Astrocyte of the cerebellum (primary cell): ENCODE results near the gene LIPC.

Experiments used
- DNase-seq: peaks from one replicate; pipeline ENCODE4 v3.0.0-alpha.2; 2011; ENCODE audit warnings: low read depth
- H3K4me3 ChIP-seq: 2 replicates; pipeline ENCODE4 v1.5.1; 2011; ENCODE audit warnings: mild to moderate bottlenecking, low read depth, low read length, moderate library complexity
- in situ Hi-C: cut with HindIII; loops from 2 replicates; pipeline ENCODE4 v1.10.0; 2017; ENCODE audit warnings: low sequenced_read_pairs
- TF ChIP-seq, protein P1 (sequence below): IDR thresholded peaks from 2 replicates; pipeline ENCODE4 v1.5.1; 2012; ENCODE audit warnings: low read length, low read depth, moderate library complexity, mild to moderate bottlenecking; ENCODE audit errors: missing control alignments

The LIPC gene

DNA sequence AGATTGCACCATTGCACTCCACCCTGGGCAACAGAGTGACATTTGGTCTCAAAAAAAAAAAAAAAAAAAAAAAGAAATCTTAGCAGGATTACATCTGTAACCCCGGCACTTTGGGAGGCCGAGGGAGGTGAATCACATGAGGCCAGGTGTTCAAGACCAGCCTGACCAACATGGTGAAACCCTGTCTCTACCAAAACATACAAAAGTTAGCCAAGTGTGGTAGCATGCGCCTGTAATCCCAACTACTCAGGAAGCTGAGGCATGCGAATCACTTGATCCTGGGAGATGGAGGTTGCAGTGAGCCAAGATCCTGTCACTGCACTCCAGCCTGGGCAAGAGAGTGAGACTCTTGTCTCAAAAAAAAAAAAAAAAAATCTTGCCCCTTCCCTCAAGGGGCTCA is 40.4 kb downstream of the LIPC start:
- TF ChIP-seq, protein P1, sequence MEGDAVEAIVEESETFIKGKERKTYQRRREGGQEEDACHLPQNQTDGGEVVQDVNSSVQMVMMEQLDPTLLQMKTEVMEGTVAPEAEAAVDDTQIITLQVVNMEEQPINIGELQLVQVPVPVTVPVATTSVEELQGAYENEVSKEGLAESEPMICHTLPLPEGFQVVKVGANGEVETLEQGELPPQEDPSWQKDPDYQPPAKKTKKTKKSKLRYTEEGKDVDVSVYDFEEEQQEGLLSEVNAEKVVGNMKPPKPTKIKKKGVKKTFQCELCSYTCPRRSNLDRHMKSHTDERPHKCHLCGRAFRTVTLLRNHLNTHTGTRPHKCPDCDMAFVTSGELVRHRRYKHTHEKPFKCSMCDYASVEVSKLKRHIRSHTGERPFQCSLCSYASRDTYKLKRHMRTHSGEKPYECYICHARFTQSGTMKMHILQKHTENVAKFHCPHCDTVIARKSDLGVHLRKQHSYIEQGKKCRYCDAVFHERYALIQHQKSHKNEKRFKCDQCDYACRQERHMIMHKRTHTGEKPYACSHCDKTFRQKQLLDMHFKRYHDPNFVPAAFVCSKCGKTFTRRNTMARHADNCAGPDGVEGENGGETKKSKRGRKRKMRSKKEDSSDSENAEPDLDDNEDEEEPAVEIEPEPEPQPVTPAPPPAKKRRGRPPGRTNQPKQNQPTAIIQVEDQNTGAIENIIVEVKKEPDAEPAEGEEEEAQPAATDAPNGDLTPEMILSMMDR: no peak
- in situ Hi-C loops: no loop called here
- DNase-seq: no peak
- no peak overlapping the region for H3K4me3 ChIP-seq

DNA sequence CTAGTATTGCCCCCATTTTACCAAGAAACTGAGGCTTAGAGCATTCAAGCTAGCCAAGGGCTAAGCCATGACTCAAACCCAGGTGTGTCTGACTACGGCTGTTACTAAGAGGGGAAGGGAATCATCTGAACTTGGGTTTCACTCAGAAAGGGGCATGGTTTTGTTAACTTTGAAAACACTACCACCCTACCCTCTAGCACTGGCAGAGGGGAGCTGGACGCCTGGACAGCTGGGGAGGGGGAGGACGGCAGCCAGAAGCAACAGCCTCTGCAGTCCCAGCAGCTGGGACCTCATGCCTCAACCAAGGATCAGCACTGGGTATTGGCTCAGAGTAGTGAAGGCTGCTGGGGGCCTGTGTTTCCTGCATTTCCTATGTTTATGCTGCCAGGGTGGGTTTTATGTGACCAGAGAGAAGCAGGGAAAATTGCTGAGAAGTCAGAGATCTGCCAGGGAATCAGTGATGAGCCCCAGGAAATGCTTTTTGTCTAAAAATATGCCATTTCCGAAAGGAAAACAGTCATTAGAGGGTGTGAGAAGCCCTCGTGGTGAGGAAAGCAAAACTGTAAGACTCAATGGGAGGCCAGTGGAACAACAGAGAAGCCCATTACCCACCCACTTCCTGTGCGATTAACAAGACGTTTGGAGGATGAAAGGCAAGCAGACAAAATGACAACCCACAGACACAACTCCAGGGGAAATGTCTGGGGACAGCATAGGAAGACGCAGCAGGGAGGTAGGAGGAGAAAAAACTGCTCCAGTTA is 41.2 kb downstream of the LIPC start:
- TF ChIP-seq, protein P1: no peak
- DNase-seq: no peak
- in situ Hi-C loops: no loop called here
- no peak overlapping the region for H3K4me3 ChIP-seq

DNA sequence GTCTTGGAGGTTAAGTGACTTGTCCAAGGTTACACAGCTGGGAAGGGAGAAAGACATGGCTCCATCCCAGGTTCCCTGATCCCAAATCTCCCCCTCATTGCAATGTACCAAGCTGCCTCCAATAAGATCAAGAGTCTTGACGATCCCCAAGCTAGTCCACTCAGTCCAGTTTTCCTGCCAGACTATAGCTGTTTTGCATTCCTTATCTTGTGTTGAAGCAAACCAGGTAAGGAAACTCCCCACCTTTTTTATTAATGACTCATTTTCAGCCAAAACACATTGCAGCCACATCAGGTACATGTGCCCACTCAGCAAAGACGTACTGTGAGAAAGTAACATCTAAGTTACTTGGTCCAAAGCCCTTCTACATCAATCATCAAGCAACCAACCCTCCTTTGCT is 41.9 kb downstream of the LIPC start:
- H3K4me3 ChIP-seq: no peak overlapping the region
- TF ChIP-seq, protein P1: no peak
- in situ Hi-C loops: no loop called here
- peak; percentile 65 for DNase-seq

DNA sequence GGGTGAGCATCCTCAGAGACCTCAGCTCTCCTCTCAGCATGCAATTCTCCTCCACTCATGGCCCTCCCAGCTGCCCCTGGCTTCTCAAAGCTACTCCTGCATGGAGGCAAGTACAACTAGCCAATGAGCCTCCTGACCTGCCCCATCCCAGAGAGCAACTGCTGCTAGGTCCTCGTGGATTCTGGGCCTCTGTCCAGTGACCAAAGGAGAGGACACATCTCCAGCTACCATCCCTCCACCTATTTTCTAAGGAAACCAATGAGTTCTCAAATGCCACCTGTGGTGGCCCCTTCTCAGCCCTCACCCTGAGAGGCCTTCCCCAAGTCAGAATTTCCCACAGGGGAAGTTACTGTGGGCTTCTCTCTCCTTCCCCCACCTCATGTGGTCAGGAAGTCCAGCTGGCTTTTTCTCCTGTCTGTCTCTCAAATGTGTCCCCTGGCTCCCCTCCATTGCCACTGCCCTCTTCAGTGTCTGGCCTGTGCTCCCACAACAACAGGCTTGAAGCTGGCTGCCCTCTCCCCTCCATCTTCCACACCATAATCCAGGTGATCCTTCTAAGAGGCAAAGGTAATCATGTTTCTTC is 43.0 kb downstream of the LIPC start:
- in situ Hi-C loops: no loop called here
- H3K4me3 ChIP-seq: no peak overlapping the region
- TF ChIP-seq, protein P1: no peak
- DNase-seq: no peak

DNA sequence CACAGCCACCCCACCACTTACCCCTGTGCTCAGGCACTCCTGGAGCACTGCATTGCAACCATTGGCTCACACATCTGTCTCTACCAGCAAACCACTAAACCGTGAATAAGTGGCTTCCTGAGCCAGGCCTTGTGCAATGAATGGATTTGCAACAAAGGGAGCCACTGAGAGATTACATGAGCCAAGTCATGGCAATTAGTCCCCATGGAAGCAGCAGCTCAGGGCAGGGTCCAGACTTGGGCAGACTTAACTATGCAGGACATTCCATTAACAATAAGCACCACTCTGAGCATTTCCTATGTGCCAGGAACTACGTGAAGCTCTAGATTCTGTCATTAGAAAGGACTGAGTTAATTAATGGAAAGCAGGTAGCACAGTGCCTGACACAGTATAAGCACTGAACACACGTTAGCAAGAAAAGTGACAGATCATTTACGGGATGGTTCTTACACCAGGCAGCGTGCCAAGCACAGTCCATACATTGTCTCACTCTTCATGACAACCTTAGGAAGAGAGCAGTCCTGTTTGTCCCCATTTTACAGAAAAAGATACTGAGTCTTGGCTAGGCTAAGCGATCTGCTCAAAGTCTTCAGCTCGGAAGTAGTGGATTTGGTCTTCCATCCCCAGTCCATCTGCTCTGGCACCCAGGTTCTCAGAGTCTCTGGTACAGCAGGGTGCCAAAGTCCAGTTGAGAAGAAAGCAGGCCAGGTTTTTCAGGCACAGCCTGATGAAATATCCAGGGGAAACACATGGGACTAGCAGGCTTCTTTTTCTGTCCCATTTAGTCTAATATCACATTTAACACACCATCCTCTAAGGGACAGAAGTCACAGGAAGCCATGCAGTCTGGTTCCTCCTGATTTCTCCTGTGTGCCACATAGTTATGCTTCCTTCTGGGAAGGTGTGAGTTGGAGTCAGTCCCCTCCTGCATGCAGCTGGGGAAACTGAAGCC is 44.1 kb downstream of the LIPC start:
- H3K4me3 ChIP-seq: no peak overlapping the region
- TF ChIP-seq, protein P1: no peak
- peak; percentile 77 for DNase-seq
- in situ Hi-C loops: no loop called here

DNA sequence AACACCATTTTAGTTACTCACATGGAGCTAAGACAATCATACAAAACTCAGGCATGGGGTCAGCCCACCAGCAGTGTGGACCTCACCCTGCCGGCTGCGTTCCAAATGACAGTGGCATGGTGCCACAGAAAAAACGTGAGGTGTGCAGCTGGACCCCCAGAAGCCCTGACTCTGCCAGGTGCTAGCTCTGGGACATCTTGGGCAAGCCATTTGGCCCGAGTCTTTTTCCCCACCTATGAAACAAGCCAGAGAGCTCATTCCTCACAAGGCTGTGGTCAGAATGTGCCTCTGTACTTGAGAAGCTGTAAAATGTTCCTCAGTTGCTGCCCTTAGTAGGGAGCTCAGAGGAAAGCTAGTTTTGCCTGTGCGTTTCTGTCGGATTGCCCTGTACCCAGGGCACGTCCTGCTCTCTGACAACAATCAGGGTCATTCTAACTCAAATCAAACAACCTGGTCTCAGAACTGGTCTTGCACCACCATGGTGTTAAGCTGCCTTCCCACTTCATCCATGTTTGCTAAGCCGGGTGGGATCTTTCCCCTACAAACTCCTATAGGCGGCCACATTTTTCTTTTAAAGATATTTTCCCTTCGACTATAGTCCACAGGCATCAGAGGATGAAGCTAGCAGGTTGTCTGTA is 44.9 kb downstream of the LIPC start:
- no peak overlapping the region for H3K4me3 ChIP-seq
- TF ChIP-seq, protein P1: no peak
- in situ Hi-C loops: no loop called here
- no peak for DNase-seq
